Neutrophil (primary cell): Measurements from ENCODE around the gene TENM4.

Experiments used
- H3K27ac ChIP-seq: fragments of 200-600 bp; sonication (generic); 2 replicates; pipeline ENCODE4 v1.5.1; 2016; ENCODE audit warnings: mild to moderate bottlenecking, moderate library complexity
- H3K27me3 ChIP-seq: fragments of 200-600 bp; sonication (generic); 2 replicates; pipeline ENCODE4 v1.6.0; 2016; ENCODE audit warnings: mild to moderate bottlenecking
- H3K36me3 ChIP-seq: fragments of 200-600 bp; sonication (generic); 2 replicates; pipeline ENCODE4 v1.5.1; 2017
- H3K4me1 ChIP-seq, 2 experiments: fragments of 200-600 bp in 1 of 2; sonication (generic) in 1 of 2; 1 replicate in 1 of 2; 2 replicates in 1 of 2; pipeline versions ENCODE4 v1.5.1 to v1.6.1; 2013 to 2016; ENCODE audit warnings: low read depth in 1 of 2, low read length in 1 of 2, mild to moderate bottlenecking in 1 of 2, moderate library complexity in 1 of 2; ENCODE audit not compliant: control insufficient read depth in 1 of 2, insufficient read depth in 1 of 2
- H3K4me3 ChIP-seq, 2 experiments: fragments of 200-600 bp in 1 of 2; sonication (generic) in 1 of 2; 1 replicate in 1 of 2; 2 replicates in 1 of 2; pipeline ENCODE4 v1.5.1; 2013 to 2016; ENCODE audit warnings: low read depth in 1 of 2, low read length in 1 of 2, mild to moderate bottlenecking in 1 of 2, moderate library complexity in 1 of 2
- H3K9me3 ChIP-seq: fragments of 200-600 bp; sonication (generic); 2 replicates; pipeline ENCODE4 v1.5.1; 2016
- TF ChIP-seq, protein P1 (sequence below): fragments of 200-600 bp; sonication (generic); IDR thresholded peaks from 2 replicates; pipeline ENCODE4 v1.5.1; 2016; ENCODE audit warnings: antibody characterized with exemption

TENM4 gene

DNA sequence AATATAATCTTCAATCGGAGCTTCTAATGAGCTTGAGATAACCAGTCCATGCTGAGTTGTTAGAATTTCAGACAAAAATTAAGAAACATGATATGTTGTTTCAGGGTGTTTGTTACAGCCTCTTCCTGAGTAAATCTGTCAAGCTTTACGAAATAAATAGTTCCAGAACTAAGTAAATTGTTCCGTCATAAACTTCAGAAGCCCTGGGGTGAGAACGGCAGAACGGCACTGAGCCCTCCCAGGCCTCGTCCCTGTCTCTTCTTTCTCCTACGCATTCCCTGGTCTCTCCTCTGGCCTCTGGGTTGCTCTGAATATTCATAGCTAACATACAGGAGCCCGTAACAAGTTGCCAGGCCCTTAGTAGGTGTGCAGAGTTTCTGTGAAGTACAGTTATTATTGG lies 475.4 kb downstream of the TENM4 start:
- no peak overlapping the region for H3K4me3 ChIP-seq
- no peaks in the 10 kb centered on the region for H3K9me3 ChIP-seq
- no peaks in the 10 kb centered on the region for H3K36me3 ChIP-seq
- H3K27me3 ChIP-seq = peaks cover 82% of the 10 kb centered on the region
- H3K4me1 ChIP-seq = no peaks in the 10 kb centered on the region
- TF ChIP-seq, protein P1, sequence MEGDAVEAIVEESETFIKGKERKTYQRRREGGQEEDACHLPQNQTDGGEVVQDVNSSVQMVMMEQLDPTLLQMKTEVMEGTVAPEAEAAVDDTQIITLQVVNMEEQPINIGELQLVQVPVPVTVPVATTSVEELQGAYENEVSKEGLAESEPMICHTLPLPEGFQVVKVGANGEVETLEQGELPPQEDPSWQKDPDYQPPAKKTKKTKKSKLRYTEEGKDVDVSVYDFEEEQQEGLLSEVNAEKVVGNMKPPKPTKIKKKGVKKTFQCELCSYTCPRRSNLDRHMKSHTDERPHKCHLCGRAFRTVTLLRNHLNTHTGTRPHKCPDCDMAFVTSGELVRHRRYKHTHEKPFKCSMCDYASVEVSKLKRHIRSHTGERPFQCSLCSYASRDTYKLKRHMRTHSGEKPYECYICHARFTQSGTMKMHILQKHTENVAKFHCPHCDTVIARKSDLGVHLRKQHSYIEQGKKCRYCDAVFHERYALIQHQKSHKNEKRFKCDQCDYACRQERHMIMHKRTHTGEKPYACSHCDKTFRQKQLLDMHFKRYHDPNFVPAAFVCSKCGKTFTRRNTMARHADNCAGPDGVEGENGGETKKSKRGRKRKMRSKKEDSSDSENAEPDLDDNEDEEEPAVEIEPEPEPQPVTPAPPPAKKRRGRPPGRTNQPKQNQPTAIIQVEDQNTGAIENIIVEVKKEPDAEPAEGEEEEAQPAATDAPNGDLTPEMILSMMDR = no peak
- H3K27ac ChIP-seq = no peak overlapping the region

DNA sequence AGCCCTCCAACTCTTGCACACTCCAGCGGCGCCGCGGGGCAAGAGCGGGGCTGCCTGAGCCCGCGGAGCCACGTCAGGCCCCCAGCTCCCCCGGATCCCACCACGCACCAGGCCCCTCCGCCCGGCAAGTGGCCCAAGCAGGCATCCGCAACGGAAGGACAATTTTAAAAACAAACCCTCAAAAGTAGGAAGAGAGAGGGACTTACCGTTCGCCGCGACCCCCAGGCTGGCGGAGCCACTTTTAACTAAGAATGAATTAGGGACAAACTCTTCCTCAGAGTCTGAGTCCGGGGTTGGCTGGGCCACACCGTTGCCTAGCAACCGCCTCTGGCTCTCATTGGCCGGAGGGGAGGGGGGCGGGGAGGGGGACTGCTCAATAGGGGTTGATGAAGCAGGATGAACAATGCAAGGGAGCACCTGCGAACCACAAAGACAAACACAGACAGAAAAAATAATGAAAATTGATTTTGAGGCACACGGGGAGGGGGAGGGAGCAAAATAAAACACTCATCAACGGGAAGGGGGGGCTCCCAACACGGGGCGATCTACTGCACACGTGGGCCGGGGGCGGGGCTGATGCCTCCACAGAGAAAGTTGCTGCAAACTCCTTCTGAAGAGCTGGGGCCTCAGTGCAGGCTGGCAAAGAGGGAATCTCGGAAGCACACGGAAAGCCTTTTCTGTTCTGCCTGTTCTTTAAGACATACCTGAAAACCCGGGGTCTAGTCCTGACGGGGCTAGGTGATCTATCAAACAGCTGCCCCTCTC lies 478.7 kb downstream of the TENM4 start:
- TF ChIP-seq, protein P1 = no peak
- H3K36me3 ChIP-seq = no peaks in the 10 kb centered on the region
- no peak overlapping the region for H3K27ac ChIP-seq
- no peaks in the 10 kb centered on the region for H3K4me1 ChIP-seq
- H3K9me3 ChIP-seq = no peaks in the 10 kb centered on the region
- no peak overlapping the region for H3K4me3 ChIP-seq
- H3K27me3 ChIP-seq = peaks cover 82% of the 10 kb centered on the region

DNA sequence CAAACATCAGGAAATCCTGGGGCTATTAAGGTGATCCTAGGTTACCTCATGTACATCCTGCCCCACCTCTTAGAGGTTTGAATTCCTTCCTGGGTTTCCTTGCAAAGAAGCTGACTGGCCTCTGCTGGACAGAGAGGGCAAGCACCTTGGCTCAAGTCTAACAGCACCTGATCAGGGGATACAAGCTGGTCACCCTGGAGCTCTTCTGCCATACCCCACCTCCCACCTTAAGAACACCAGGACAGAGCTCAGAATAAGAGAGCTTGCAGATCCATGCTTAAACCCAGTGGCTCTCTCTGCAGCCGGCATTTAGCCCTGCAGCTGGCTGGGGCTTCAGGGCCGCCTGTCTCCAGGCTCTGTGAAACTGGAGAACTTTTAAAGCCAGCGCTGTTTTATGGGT lies 479.6 kb downstream of the TENM4 start:
- peaks cover 82% of the 10 kb centered on the region for H3K27me3 ChIP-seq
- no peak overlapping the region for H3K4me3 ChIP-seq
- H3K9me3 ChIP-seq = no peaks in the 10 kb centered on the region
- no peaks in the 10 kb centered on the region for H3K4me1 ChIP-seq
- no peak overlapping the region for H3K27ac ChIP-seq
- no peaks in the 10 kb centered on the region for H3K36me3 ChIP-seq
- TF ChIP-seq, protein P1 = no peak

DNA sequence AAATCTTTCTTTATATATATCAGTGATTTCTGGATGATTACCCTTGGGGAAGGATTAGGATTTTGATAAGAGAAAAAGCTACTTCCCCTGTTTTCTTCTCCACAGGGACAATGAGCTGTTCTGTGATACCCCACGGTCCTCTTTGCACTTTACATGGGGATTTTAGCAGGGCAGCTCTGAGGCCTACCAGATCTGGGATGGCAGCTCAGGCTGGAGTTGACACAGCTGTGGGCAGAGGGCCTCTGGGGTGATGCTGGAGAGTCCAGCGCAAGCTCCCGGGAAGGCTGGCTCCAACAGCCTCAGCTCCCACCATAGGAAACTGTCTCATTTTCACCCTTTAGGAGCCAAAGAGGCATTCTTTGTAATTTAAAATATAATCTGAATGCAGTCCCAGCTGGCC lies 482.4 kb downstream of the TENM4 start:
- Histone ChIP-seq H3K4me1 (no peaks in the 10 kb centered on the region), H3K36me3 (no peaks in the 10 kb centered on the region), H3K27ac (no peak overlapping the region), H3K4me3 (no peak overlapping the region), H3K9me3 (no peaks in the 10 kb centered on the region), H3K27me3 (peaks cover 65% of the 10 kb centered on the region)
- TF ChIP-seq, protein P1 = no peak

DNA sequence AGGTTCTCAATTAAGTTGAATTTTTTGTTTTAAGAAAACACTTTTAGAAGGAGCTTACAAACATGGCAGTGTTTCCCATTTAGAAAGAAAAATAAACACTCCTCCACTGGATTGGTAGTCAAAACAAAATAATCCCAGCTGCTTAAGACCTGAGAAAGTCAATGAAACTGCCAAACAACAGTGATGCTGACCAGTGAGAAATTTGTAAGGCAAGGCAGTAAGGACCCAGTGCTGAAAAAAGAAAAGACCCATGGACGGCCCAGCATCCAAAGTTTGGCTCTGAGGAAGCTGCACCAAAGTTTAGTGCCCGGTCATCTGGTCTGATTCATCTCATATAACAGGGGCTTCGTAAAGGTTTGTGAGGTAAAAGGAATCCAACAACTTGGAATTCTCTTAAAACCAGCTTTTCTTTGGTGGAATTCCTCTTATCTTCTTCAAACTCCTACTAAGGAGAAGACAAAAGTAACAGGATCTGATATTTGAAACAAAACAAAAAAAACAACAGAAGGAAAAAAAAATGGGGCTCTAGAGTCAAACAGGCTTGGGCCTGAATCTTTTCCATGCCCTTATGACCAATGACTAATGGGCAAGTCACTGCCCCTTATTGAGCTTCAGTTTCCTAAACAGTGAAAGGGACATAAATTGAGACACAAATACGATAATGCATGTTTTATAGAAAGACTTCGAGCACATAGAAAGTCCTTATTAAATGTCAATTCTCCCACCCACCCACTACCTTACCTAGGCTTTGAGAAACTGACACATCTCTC lies 483.2 kb downstream of the TENM4 start:
- Histone ChIP-seq H3K36me3 (no peaks in the 10 kb centered on the region), H3K9me3 (no peaks in the 10 kb centered on the region), H3K4me1 (no peaks in the 10 kb centered on the region), H3K4me3 (no peak overlapping the region), H3K27me3 (peaks cover 63% of the 10 kb centered on the region), H3K27ac (no peak overlapping the region)
- TF ChIP-seq, protein P1 = no peak
